ENCODE results near the gene SLC6A11. TPM values are rescaled to one million over a fixed set of nuclear protein-coding genes. Genes with fewer than 3 reads are reported as not detected.
A peak's percentile ranks its signal among the peaks of the same experiment; 100 is the strongest.

Gene SLC6A11
- total RNA-seq (2014; rRNA removed; shearing (Covaris generic); ENCODE audit: low replicate concordance): not detected in 2 replicates

DNA sequence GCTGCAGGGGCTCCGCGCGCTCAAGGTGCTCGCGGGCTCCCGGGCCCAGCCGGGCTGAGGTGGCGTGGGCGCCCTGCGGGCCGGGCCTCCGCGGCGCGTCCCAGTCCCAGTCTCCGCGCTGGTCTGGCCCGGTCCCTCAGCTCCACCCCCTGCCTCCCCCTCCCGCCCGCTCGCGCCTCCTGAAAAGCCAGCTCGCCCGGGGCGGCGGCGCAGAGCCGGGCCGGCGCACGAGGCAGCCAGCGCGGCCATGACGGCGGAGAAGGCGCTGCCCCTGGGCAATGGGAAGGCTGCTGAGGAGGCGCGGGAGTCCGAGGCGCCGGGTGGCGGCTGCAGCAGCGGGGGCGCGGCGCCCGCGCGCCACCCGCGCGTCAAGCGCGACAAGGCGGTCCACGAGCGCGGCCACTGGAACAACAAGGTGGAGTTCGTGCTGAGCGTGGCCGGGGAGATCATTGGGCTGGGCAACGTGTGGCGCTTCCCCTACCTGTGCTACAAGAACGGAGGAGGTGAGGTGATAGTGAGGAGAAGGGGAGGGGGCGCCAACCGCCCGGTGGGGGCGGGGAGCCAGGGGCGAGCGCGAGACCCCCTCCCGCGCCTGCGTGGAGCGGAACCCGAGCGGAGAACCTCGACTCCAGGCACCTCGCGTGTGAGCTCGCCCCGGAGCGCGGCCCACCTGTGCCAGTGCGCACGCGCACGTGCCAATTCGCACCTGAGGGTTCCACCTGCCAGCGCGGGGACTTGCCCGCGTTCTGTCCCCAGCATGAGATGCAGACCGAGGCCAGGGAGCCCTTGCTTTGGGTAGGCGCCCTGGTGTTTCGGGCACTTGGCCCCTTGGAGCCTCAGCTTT, at the start of gene SLC6A11:
Gene SLC6A11, plus strand, starts transcription at position 210 of the 844 bp plus-strand sequence. Its CDS starts 38 bp downstream, at position 248.
- Histone ChIP-seq H4K20me1 (ENCODE audit: insufficient read depth, low read depth, low read length) (no peaks in the 10 kb centered on the region), H3K27ac (ENCODE audit: low read length) (no peak within 1 kb of the TSS), H3K9me2 (replicated peaks; ENCODE audit: insufficient read depth, low read length) (no peaks in the 10 kb centered on the region), H3K79me2 (ENCODE audit: low read length) (no peaks in the 10 kb centered on the region), H3K4me1 (ENCODE audit: low read length) (no peaks in the 10 kb centered on the region), H3K27me3 (ENCODE audit: low read length) (no peaks in the 10 kb centered on the region), H3K4me2 (ENCODE audit: low read depth, low read length, poor library complexity, severe bottlenecking) (no peak within 1 kb of the TSS), H3K4me3 (ENCODE audit: low read length) (no peak within 1 kb of the TSS), H2AFZ (ENCODE audit: low read length) (no peak within 1 kb of the TSS), H3K36me3 (ENCODE audit: insufficient read depth, low read length) (no peaks in the 10 kb centered on the region), H3K9me3 (ENCODE audit: low read length) (no peaks in the 10 kb centered on the region), H3K9ac (ENCODE audit: low read length) (no peak within 1 kb of the TSS)
- DNase-seq: no peak

DNA sequence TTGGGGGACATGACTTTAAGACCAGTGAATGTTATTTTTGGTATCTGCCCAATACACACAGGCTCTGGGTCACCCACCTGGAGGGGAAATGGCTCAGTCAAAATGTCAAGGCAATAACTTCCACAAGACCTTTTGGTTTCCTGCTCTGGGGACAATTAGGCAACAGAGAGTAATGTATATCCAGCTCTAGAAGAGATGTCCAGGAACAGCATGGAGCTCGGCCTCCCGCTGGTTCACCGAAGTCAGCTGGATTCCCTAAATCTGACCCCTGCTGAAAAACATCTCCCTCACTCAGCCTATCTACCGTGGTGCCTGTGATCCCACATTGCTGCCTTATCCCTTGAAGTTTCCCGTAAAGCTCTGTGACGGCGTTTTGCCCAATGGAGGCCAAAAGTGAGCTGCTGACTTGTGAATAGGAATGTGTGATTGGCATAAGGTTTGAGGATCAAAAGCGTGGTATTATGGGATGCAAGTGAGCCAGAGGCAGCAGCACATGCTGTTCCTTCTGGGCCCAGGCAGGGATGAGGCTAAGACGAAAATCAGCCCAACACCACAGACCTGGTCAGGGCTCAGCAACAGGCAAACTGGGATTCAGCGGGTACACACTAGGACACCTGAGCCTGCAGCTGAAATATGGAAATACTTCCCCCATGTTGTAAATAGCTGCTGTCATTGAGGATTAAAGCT, 47.2 kb upstream of the SLC6A11 start:
- DNase-seq: no peak
- H3K4me3 ChIP-seq (ENCODE audit: low read length): no peak overlapping the region
- no peaks in the 10 kb centered on the region for H3K9me3 ChIP-seq (ENCODE audit: low read length)
- no peak overlapping the region for H3K9ac ChIP-seq (ENCODE audit: low read length)
- H3K4me2 ChIP-seq (ENCODE audit: low read depth, low read length, poor library complexity, severe bottlenecking): no peak overlapping the region
- no peaks in the 10 kb centered on the region for H3K79me2 ChIP-seq (ENCODE audit: low read length)
- H3K4me1 ChIP-seq (ENCODE audit: low read length): no peaks in the 10 kb centered on the region
- no peaks in the 10 kb centered on the region for H3K36me3 ChIP-seq (ENCODE audit: insufficient read depth, low read length)
- H3K27me3 ChIP-seq (ENCODE audit: low read length): no peaks in the 10 kb centered on the region
- H4K20me1 ChIP-seq (ENCODE audit: insufficient read depth, low read depth, low read length): no peaks in the 10 kb centered on the region
- no peak overlapping the region for H2AFZ ChIP-seq (ENCODE audit: low read length)
- no peaks in the 10 kb centered on the region for H3K9me2 ChIP-seq (replicated peaks; ENCODE audit: insufficient read depth, low read length)
- no peak overlapping the region for H3K27ac ChIP-seq (ENCODE audit: low read length)

DNA sequence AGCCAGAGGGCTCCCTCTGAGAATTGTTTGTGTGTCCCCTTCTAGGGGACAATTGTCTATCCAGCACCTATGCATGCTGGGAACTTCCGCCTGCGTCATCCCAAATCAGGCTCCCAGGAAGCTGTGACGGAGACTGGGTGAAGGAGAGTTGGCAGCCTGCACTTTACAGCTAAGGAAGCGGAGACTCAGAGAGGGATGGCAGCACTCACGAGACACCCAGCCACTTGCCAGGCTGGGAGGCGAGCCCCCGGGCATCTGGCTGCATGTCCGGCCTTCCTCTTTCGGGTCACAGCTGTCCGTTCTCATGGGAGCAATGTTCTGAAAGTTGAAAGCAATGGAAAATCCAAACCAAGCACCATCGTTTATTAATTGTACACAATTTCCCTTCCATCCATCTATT, 45.5 kb upstream of the SLC6A11 start:
- Histone ChIP-seq H3K4me1 (ENCODE audit: low read length) (no peaks in the 10 kb centered on the region), H3K4me3 (ENCODE audit: low read length) (no peak overlapping the region), H4K20me1 (ENCODE audit: insufficient read depth, low read depth, low read length) (no peaks in the 10 kb centered on the region), H3K79me2 (ENCODE audit: low read length) (no peaks in the 10 kb centered on the region), H3K27me3 (ENCODE audit: low read length) (no peaks in the 10 kb centered on the region), H3K9me3 (ENCODE audit: low read length) (no peaks in the 10 kb centered on the region), H3K9ac (ENCODE audit: low read length) (no peak overlapping the region), H2AFZ (ENCODE audit: low read length) (no peak overlapping the region), H3K36me3 (ENCODE audit: insufficient read depth, low read length) (no peaks in the 10 kb centered on the region), H3K4me2 (ENCODE audit: low read depth, low read length, poor library complexity, severe bottlenecking) (no peak overlapping the region), H3K27ac (ENCODE audit: low read length) (no peak overlapping the region), H3K9me2 (replicated peaks; ENCODE audit: insufficient read depth, low read length) (no peaks in the 10 kb centered on the region)
- DNase-seq: no peak

DNA sequence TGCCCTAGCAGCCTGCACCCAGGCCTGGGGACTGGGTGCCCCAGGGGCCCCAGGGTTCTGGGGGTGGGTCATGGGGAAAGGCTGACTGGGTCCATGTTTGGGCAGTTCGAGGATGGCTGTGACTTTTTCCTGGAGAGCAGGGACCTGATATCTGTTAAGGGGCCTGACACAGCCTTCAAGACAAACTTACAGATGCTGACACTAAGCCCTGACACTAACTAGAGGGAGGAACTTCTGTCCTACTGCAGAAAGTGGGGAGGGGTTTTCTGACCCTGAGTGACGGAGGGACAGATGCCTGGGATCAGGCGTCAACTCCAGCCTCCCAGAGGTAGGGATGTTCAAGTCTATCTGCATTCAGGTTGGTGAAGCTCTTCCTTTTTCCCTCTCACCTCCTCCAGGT, 45.0 kb upstream of the SLC6A11 start:
- DNase-seq: no peak
- H4K20me1 ChIP-seq (ENCODE audit: insufficient read depth, low read depth, low read length): no peaks in the 10 kb centered on the region
- no peak overlapping the region for H3K4me2 ChIP-seq (ENCODE audit: low read depth, low read length, poor library complexity, severe bottlenecking)
- H3K4me3 ChIP-seq (ENCODE audit: low read length): no peak overlapping the region
- H3K4me1 ChIP-seq (ENCODE audit: low read length): no peaks in the 10 kb centered on the region
- no peaks in the 10 kb centered on the region for H3K27me3 ChIP-seq (ENCODE audit: low read length)
- H3K9me3 ChIP-seq (ENCODE audit: low read length): no peaks in the 10 kb centered on the region
- no peak overlapping the region for H2AFZ ChIP-seq (ENCODE audit: low read length)
- no peaks in the 10 kb centered on the region for H3K9me2 ChIP-seq (replicated peaks; ENCODE audit: insufficient read depth, low read length)
- H3K36me3 ChIP-seq (ENCODE audit: insufficient read depth, low read length): no peaks in the 10 kb centered on the region
- H3K27ac ChIP-seq (ENCODE audit: low read length): no peak overlapping the region
- H3K79me2 ChIP-seq (ENCODE audit: low read length): no peaks in the 10 kb centered on the region
- no peak overlapping the region for H3K9ac ChIP-seq (ENCODE audit: low read length)

DNA sequence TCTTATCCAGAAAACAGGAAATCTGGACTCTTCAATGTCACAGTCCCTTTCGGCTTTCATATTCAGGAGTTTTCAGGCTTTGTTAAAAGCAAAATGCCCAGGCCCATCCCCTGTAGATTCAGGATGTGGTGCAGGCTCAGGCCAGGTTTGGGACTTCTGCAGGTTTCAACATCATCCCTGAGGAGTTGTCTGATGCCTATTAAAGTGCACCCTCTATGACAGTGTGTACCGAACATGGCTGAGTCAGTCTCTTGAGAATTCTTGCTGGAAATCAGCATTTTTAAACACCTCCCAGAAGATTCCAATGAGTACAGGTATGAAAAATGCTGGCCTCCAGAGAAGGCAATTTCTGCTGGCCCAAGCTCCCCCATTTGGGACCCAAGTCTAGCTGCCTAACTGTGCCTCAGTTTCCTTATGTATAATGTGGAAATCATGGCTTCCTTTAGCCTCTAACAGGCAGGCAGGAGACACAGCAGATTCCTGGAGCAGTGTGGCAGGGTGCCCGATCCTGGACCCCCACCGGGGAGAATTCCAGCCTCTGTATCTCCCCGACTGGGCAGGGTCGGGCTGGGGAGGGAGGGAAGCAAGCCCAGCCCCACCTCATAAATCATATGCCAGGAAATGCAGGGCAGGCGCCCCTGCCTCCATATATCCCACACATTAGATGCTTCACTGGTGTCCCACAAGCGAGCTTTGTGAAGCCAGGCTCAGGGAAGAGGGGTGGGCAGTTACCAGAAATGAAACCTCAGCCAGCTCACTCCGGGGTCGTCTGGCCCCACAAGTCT, 44.4 kb upstream of the SLC6A11 start:
- no peaks in the 10 kb centered on the region for H3K9me3 ChIP-seq (ENCODE audit: low read length)
- no peak overlapping the region for H3K4me3 ChIP-seq (ENCODE audit: low read length)
- no peak overlapping the region for H2AFZ ChIP-seq (ENCODE audit: low read length)
- no peaks in the 10 kb centered on the region for H4K20me1 ChIP-seq (ENCODE audit: insufficient read depth, low read depth, low read length)
- H3K36me3 ChIP-seq (ENCODE audit: insufficient read depth, low read length): no peaks in the 10 kb centered on the region
- no peaks in the 10 kb centered on the region for H3K27me3 ChIP-seq (ENCODE audit: low read length)
- no peak overlapping the region for H3K27ac ChIP-seq (ENCODE audit: low read length)
- H3K79me2 ChIP-seq (ENCODE audit: low read length): no peaks in the 10 kb centered on the region
- DNase-seq: no peak
- H3K4me2 ChIP-seq (ENCODE audit: low read depth, low read length, poor library complexity, severe bottlenecking): no peak overlapping the region
- H3K9ac ChIP-seq (ENCODE audit: low read length): no peak overlapping the region
- no peaks in the 10 kb centered on the region for H3K9me2 ChIP-seq (replicated peaks; ENCODE audit: insufficient read depth, low read length)
- H3K4me1 ChIP-seq (ENCODE audit: low read length): no peaks in the 10 kb centered on the region

DNA sequence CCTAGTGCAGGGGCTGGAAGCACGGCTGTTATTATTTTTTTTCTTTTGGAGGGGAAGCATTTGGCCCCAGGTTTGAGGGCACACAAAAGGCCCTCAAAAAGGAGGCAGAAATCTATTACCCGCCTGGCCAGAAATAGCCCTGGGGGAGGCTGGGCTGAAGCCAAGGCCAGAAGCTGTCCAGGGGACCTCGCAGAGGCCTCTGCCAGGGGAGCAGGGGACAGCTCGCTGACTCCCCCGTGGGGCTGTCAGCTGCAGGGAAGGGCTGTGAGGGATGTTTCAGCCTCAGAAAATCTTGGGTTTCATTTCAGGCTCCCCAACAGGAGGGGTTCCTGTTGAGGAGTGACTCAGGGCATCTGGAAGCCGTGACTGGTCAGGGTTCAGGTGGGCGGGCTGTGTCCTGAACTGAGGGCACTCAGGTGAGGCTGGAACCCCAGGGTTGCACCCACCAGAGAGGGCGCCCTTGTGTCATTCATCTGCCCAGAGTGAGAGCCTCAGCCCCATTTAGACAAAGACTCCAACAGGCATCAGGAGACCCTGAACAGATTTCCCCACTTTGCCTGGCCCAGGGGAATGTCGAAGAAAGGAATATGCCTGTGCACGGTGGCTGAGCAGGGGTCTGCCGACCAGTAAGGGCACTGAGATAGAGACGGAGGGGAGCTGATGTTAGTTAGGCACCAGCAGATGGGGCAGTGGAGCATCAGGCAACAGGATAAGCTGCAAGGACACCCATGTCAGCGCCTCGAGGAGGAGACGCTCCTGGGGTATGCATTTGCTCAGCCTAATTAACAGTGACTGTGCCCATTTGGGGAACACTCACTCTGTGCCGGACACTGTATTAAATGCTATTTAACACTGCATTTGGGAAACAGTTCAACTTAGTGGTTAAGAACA, 43.5 kb upstream of the SLC6A11 start:
- Histone ChIP-seq H3K9me3 (ENCODE audit: low read length) (no peaks in the 10 kb centered on the region), H2AFZ (ENCODE audit: low read length) (no peak overlapping the region), H3K9ac (ENCODE audit: low read length) (no peak overlapping the region), H3K9me2 (replicated peaks; ENCODE audit: insufficient read depth, low read length) (no peaks in the 10 kb centered on the region), H3K36me3 (ENCODE audit: insufficient read depth, low read length) (no peaks in the 10 kb centered on the region), H3K27ac (ENCODE audit: low read length) (no peak overlapping the region), H3K27me3 (ENCODE audit: low read length) (no peaks in the 10 kb centered on the region), H4K20me1 (ENCODE audit: insufficient read depth, low read depth, low read length) (no peaks in the 10 kb centered on the region), H3K79me2 (ENCODE audit: low read length) (no peaks in the 10 kb centered on the region), H3K4me3 (ENCODE audit: low read length) (no peak overlapping the region), H3K4me1 (ENCODE audit: low read length) (no peaks in the 10 kb centered on the region), H3K4me2 (ENCODE audit: low read depth, low read length, poor library complexity, severe bottlenecking) (no peak overlapping the region)
- DNase-seq: peak; percentile 72

DNA sequence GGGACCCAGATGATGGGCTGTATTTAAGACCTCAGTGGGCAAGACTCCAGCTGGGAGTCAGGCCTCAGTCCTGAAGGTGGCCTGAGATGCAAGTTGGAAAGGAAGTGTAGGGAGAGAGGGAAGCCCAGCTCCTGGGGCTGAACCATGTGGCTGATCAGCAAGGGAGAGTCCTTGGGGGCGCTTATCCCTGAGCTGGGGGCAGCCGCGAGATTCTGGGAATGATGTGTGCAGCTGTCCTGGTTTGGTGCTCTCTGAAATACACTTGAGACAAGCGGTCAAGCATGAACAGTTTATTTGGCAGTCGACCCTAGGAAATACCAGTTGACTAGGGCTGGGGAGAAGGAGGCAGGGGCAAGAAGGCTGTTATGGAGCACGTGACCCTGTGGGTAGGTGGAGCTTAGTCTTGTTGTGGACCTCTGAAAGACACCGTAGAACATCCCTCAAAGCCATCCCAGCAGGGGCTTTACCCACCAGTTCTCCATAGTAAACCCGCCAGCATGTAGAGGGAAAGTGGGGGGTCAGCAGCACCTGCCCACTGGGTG, 41.8 kb upstream of the SLC6A11 start:
- Histone ChIP-seq H3K36me3 (ENCODE audit: insufficient read depth, low read length) (no peaks in the 10 kb centered on the region), H3K79me2 (ENCODE audit: low read length) (no peaks in the 10 kb centered on the region), H3K4me3 (ENCODE audit: low read length) (no peak overlapping the region), H3K9me2 (replicated peaks; ENCODE audit: insufficient read depth, low read length) (no peaks in the 10 kb centered on the region), H3K27me3 (ENCODE audit: low read length) (no peaks in the 10 kb centered on the region), H3K9me3 (ENCODE audit: low read length) (no peaks in the 10 kb centered on the region), H2AFZ (ENCODE audit: low read length) (no peak overlapping the region), H3K4me1 (ENCODE audit: low read length) (no peaks in the 10 kb centered on the region), H3K9ac (ENCODE audit: low read length) (no peak overlapping the region), H3K4me2 (ENCODE audit: low read depth, low read length, poor library complexity, severe bottlenecking) (no peak overlapping the region), H4K20me1 (ENCODE audit: insufficient read depth, low read depth, low read length) (no peaks in the 10 kb centered on the region), H3K27ac (ENCODE audit: low read length) (no peak overlapping the region)
- DNase-seq: no peak

All from Karpas-422 (cell line).